ENCODE data around the gene INPP5F.
"Not testable (repeated sequence)": the region's sequence is repeated elsewhere in the genome, so short reads cannot be mapped to it uniquely, and the experiment has no call there.

Gene INPP5F

DNA sequence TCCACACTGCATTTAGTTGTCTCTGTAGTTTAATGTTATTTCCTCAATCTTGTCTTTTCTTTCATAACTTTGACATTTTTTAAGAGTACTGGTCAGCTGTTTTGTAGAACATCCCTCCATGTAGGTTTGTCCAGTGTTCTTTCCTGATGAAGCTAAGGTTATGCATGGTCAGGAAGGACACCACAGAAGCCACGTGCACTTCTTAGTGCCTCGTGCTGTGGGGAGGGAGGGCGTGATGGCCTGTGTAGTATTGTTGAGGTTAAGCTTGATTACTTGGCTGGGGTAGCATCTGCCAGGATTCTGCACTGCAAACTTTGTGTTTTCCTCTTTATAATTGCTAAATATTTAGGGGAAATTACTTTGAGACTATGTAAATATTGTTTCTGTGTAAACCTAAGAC lies 98.4 kb downstream of the INPP5F start:
- no peak for DNase-seq

DNA sequence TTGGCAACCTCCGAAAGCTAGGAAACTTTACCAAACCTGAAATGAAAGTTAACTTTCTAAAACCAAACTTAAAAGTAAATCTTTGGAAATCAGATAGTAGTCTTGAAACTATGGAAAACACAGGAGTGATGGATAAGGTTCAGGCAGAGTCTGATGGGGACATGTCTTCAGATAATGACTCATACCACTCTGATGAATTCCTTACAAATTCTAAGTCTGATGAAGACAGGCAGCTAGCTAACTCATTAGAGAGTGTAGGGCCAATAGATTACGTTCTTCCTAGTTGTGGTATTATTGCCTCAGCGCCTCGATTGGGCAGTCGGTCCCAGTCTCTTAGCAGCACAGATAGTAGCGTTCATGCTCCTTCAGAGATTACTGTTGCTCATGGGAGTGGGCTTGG lies 100.9 kb downstream of the INPP5F start:
- no peak for DNase-seq

DNA sequence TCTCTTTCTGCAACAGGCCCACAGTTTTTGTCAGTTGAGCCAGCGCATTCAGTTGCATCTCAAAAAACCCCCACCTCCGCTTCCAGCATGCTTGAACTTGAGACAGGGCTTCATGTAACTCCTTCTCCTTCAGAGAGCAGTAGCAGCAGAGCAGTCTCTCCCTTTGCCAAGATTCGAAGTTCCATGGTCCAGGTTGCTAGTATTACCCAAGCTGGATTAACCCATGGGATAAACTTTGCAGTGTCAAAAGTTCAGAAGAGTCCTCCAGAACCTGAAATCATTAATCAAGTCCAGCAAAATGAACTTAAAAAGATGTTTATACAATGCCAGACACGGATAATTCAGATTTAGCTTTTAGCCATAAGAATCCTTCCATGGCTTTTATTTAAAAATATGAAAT lies 101.6 kb downstream of the INPP5F start:
- no peak for DNase-seq

DNA sequence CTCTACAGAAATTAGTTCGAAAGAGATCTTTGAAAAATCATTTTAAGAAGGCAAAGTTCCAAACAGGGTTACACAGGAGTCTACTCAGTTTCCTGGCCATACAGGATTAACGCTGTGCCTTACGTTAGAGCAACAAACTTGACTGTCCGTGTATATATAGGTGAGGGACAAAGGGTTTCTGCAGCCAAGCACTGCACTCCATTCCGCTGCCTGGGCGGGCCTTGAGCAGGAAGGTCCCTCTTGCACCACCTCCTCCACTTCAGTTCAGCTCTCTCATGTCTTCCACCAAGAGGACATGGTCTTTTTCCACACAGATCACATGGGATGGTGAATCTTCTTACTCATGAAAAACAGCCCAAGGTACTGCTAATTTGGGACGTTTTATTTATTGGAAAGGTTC lies 103.6 kb downstream of the INPP5F start:
- no peak for DNase-seq

DNA sequence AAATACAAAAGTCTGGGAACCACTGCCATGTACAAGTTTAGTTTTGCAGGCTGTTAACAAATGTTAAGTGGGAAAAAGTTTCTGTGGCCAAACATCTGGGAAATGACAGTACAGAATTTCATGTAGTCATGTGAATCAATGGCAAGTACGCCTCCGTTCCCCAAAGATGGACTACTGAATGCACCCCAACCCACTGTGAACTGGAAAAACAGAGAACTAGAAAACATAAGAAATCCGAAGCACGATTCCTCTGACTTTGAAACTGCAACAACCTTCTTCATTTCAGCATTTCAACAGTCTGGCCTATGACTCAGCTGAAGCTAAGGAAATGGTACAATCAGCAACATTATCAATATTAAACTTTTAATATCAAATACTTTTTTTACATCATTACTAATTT lies 105.0 kb downstream of the INPP5F start:
- DNase-seq = no peak

DNA sequence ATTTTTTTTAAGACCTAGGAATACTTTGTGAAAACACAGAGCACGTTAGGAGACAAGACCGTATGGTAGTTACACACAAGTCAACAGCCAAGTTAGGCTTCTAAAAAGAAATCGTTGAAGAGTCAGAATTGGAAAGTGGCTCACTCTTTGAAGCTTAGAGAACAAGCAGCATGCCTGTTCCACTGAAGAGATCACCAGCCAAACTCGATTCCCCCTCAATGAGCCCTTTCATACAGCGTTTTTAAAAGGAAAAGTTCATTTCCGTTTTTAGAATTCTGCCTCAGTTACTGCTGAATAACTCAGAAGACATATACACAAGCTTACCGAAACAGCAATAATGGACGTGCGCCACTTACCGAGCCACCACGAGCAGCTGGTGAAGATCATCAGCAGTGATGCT lies 105.8 kb downstream of the INPP5F start:
- no peak for DNase-seq

DNA sequence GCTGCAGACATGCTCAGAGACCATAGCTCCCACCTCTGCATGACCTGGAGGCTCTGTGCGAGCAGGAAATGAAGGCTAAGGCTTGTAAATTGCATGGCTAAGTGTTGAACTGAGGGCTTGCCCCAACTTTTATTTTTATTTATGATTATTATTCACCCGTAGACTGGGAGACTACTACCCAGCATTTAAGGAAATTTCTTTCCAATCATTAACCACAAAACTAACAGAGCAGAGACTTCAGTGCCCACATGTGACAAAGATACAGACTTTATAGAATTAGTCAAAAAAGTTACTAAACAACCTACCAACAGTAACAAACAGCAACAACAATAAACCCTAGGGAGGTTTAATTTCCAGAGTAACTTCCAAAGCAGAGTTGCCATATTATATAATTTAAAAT lies 107.1 kb downstream of the INPP5F start:
- no peak for DNase-seq

DNA sequence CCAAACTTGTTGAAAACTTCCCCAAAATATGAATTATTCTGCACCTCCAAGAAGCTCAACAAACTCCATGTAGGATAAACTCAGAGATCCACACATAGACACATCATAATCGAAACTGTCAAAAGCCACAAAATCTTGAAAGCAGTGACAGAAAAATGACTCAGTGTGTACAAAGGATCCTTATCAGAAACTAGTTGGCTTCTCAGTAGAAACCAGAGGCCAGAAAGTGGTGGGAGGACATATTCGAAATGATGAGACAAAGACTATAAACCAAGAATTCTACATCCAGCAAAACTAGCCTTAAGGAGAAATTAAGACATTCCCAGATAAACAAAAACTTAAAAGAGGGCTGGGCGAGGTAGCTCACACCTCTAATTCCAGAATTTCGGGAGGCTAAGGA lies 108.3 kb downstream of the INPP5F start:
- DNase-seq = no peak

DNA sequence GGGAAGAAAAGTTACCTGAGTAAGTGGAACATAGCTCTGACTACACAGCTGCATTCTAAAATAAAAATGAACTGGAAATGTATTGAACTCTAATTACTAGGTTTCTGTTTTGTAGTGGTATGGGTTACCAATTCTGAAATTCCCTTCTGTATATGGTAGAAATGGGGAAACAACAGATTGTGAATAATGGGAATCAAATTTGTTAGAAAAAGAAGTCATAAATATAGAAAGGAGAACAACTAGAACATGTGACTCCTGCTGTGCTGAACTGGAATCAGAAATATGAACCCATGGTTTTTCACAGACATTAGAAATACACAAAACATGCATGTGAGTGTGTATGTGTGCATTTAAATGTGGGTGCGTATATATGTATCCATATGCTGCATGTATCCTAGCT lies 119.8 kb downstream of the INPP5F start:
- DNase-seq = no peak

DNA sequence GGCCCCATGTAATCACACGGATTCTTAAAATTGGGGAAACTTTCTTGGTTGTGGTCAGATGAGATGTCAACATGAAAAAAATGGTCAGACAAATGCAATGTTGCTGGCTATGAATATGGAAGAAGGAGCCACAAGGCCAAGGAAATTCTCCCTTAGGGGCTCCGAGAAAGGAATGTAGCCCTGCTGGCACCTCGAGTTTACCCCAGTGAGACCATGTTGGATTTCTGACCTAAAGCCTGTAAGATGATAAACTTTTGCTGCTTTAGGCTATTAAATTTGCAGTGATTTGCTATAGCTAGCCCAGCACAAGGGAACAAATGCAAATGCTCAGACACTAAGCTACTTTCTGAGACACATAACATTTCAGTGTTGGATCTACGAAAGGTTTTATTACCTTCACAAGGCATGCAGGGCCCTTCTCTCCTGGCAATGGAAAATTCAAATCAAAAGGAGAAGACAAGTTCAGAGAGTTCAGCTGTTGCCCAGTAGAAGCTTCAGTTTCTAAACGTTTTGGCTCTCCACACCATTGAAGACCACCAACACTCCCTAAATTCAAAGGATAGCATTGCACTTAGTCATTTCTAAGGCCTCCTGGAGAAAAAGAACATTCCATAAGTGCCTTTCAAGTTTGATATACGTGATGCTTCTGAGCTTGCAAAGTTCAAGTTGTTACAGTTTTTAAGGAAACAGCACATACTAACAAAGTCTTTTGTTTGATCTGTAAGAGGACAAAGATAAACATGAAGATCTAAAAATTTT lies 123.4 kb downstream of the INPP5F start:
- DNase-seq = no peak

DNA sequence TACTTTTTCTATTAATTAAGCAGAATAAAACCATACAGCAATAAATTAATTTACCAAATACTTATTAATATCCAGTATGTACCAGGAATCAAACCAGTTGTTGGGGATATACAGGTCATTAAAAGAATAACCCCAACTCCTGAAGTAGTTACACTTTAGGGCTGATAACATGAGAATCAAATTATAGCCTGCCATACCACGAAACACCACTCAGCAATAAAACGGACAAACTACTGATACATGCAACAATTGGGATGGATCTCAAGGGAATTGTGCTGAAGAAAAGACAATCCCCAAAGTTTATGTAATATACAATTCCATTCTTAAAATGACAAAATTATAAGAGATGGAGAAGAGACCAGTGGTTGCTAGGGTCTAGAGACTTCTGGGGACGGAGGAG lies 124.1 kb downstream of the INPP5F start:
- DNase-seq = no peak

DNA sequence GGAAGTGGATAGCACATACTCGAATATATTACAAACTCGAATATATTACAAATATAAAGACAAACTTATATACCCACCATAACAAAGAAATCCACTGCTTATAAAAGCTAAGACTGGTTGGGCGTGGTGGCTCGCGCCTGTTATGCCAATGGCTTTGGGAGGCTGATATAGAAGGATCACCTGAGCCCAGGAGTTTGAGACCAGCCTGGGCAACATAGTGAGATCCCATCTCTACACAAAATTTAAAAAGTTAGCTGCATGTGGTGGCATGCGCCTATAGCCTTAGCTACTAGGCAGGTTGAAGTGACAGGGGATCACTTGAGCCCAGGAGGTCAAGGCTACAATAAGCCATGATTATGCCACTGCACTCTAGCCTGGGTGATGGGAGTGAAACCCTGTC lies 126.4 kb downstream of the INPP5F start:
- no peak for DNase-seq

DNA sequence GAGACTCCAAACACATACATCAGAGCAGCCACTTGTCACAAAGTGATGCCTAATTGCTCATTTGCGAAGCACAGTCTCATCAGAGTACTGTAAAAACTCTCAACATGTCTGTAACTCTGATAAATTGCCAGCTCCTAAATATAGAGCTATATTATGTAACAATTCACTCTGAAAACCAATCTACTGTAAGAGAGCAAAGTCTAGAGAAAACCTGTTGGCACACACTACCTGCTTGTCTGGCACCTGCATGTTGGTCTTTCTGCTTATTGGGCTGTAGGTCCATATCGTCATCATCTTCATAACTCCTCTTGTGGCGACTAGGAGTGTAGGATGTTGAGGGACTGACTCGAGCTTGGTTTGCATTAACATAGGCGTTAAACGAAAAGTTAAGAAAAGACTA lies 127.0 kb downstream of the INPP5F start:
- DNase-seq = no peak

DNA sequence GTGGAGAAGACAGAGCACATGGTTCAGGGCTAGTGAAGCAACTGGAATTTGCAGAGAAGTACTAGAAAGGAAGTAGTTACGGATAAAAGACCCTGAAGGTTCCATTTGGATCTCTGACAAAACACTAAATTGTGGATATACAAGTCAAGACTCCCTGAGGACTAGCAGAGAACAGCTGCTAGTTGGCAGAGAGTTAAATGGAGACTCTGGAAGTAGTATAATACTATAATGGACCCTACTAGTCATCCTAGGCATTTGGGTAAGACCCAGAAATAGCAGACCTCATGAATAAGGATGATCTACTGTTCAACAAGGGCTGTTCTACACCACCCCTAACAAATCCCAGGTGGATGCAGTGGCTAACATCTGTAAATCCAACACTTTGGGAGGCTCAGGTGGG lies 127.7 kb downstream of the INPP5F start:
- DNase-seq = no peak

DNA sequence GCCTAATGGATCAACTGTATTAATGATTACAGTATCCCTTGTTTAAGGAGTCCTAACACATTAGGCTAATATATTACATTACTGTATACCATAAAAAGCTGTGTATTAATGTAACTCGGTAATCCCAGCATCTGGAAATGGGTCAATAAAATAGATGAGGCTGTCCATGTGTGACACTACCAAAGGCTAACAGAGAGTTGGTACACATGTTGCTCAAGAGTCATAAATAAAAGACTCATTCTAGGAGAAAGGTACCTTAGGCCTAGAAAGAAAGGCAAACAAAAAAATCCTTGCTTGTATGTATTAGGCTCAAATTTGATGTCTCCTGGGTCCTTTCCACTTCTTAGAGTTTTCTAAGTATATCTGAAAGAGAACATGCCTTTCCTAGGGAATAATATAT lies 132.2 kb downstream of the INPP5F start:
- no peak for DNase-seq

DNA sequence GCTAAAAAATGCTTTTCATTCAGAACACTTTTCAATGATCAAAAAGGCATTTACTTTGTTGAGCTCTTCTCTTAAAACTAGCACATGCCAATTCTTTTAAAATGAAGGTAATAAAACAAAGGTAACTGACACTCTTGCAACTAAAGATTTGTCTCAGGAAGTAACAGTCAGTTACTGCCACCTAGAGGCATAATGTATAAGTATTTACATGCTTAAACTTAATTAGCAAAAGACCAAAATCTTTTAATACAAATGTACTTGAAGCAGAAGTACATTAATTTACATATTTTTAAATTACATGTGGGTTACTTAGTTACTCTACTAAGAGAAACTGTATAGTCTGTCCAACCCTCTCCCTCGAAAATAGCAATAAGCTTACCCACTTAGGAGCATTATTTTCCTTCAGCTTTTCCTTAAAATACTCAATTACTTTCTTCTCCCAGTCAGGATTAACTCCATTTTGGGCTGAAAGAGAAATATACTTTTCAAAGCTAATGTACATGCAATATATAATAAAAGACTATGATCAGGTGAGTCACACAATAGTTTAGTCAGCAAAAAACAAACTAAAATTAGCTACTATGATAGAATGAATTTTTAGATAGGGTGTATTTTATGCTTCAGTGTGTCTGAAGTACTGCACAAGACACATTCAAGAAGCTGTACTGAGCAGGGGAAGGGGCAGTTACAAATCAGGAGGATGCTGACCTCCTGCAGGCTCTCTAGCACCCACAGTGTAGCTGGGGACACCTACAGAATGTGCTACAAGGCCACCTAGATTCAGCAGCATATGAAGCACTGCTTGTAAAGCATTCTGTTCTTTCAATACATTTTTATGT lies 133.8 kb downstream of the INPP5F start:
- peak in 1 of 2 experiments; percentile 13 for DNase-seq

DNA sequence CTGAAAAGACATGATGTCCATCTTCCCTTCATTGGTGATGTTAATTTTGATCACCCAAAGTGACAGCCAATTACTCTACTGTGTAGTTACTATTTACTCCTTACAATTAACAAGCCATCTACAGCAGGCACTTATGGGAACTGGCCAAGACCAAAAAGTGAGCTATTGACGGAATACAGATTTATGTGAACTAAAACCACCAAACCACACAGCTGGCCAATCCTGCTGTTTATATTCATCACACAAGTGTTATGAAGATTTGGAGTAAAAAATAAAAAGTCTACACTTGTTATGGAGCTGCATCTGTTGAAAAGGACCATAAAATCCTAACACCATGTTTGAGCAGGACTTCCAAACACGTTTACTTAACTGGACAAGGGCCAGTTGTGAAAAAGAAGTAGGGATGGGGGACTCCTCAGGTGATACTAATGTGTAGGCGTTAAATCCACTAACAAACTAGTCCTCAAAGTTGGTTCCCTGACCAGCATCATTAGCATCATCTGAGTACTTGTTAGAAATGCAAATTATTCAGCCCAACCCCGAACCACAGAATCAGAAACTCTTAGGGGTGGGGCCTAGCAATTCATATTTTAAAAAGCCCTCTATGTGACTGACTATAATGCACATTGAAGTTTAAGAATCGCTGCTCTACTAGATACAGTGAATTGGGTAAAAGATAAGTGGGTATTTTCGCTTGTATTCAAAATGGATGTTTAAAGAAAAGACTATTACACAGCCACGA lies 135.2 kb downstream of the INPP5F start:
- no peak for DNase-seq

DNA sequence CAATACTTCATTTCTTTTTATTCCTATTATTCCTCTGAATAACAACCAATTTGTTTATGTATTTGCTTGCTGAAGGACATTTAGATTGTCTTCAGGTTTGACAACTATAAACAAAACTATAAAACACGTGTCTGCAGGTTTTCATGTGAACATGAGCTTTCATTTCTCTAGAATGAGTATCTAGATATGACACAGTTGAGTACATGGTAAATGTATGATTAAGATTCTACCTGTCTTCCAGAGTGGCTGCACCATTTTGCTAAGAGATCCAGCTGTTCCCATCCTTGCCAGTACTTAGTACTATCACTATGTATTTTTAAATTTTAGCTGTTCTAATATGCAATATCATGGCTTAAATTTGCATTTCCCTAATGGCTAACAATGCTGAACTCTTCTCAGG lies 136.7 kb downstream of the INPP5F start:
- DNase-seq = no peak

DNA sequence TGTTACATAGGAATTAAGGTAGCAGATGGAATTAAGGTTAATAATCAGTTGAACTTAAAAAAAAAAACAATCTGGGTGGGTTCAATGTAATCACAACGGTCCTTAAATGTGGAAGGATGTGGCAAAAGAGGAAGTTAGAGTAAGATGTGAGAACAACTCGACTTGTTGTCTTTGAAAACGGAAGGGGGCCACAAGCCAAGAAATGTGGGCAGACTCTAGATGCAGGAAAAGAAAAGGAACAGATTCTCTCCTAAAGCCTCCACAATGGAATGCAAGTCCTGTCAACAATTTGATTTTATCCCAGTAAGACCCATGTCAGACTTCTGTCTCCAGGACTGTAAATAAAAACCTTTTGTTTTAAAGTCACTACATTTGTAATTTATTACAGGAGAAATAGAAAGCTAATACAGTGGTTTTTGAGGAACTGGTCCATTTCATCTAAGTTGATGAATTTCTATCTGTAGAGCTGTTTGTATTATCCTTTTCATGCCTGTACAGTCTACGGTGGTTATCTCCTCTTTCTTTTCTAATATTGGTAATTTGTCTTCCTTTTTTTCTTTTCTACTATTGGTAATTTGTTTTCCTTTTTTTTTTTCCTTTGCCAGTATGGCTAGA lies 138.2 kb downstream of the INPP5F start:
- DNase-seq = no peak

DNA sequence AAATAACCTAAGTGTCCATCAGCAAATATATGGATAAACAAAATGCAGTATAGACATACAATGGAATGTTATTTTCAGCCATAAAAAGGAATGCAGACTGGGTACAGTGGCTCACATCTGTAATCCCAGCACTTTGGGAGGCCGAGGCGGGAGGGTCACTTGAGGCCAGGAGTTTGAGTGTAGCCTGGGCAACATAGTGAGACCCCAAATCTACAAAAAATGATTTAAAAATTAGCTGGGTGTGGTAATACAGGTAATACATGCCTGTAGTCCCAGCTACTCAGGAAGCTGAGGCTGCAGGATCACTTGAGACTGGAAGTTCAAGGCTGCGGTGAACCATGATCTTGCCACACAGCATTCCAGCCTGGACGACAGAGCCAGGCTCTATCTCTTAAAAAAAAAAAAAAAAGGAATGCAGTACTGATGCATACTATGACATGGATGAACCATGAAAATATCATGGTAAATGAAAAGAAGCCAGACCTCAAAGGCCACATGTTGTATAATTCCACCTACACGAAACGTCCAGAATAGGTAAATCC lies 139.9 kb downstream of the INPP5F start:
- no peak for DNase-seq

DNA sequence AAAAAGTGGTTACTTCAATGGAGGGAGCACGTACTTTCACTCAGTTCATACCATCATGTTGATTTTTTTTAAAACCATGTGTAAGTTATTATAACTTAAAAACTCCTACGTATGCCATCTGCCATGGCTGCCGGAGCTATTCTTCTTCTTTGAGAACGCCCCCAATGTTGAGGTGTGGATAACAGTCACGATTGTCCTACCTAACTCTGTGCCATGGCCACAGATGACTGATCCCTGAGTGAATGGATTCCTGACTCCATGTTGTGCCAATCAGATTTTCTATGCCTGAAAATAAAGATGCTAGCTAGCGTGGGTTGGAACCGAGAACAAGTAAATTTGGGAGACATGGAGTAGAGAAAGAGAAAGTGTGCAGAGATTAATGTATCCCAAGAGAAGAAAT lies 141.5 kb downstream of the INPP5F start:
- DNase-seq = no peak

DNA sequence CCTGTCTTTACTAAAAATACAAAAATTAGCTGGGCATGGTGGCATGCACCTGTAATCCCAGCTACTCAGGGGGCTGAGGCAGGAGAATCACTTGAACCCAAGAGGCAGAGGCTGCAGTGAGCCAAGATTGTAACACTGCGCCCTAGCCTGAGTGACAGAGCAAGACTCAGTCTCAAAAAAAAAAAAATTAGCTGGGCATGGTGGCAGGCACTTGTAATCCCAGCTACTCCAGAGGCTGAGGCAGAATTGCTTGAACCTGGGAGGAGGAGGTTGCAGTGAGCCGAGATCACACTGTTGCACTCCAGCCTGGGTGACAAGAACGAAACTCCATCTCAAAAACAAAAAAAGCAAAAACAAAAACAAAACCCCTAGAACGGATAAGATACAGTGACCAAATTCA lies 143.5 kb downstream of the INPP5F start:
- DNase-seq = not testable (repeated sequence)
